Measurements from ENCODE around the gene RBMS3. TPM values are rescaled to one million over a fixed set of nuclear protein-coding genes. Genes with fewer than 3 reads are reported as not detected.

Gene RBMS3
- total and polyA plus RNA-seq, 2 experiments from 2014 or later, result 3.2 to 7.4 TPM

DNA sequence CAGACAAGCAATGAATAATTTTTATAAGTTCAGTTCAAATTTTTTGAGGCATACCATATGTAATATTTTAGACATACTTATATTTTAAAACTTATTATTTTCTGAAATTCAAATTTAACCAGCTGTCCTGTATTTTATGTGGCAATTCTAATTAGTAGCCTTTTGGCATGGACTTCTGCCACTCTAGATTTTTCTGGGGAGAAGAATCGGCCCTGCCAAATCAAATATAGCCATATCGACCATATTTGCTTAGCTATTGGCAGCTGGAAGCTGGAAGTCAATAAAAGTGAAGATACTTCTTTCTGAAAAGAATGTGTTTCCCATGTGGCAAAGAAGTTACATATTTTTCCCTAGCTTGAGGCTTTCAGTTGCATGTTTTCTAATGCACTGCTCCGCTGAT is 9.4 kb upstream of the RBMS3 start:
- Histone ChIP-seq H3K4me3 (no peak overlapping the region), H4K20me1 (replicated peaks; ENCODE audit: insufficient read depth) (no peaks in the 10 kb centered on the region), H3K27ac (ENCODE audit: low read depth) (no peak overlapping the region), H3K4me2 (no peak overlapping the region), H3K9me2 (ENCODE audit: insufficient read depth) (0 out of 2 replicates have a peak, but pooled peaks cover under 1% of the 10 kb centered on the region), H3K27me3 (ENCODE audit: insufficient read depth) (no peaks in the 10 kb centered on the region), H3K36me3 (ENCODE audit: insufficient read depth) (no peaks in the 10 kb centered on the region), H3K4me1 (ENCODE audit: insufficient read depth) (no peaks in the 10 kb centered on the region), H3F3A (replicated peaks; ENCODE audit: low read depth) (no peaks in the 10 kb centered on the region), H2AFZ (no peak overlapping the region), H3K79me2 (replicated peaks; ENCODE audit: insufficient read depth) (no peaks in the 10 kb centered on the region)
- no peak overlapping the region for H3K4me3 Mint-ChIP-seq
- ATAC-seq (no peak), DNase-seq (ENCODE audit: low spot score) (no peak)
- TF ChIP-seq ZNF331 (CRISPR knock-in tag; IDR thresholded peaks at IDR 0.05; ENCODE audit: low read depth) (no peak), EZH2 (IDR thresholded peaks at IDR 0.05; ENCODE audit: low read depth, unreplicated experiment) (no peak)
- TF ChIP-seq, protein P1, sequence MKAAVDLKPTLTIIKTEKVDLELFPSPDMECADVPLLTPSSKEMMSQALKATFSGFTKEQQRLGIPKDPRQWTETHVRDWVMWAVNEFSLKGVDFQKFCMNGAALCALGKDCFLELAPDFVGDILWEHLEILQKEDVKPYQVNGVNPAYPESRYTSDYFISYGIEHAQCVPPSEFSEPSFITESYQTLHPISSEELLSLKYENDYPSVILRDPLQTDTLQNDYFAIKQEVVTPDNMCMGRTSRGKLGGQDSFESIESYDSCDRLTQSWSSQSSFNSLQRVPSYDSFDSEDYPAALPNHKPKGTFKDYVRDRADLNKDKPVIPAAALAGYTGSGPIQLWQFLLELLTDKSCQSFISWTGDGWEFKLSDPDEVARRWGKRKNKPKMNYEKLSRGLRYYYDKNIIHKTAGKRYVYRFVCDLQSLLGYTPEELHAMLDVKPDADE (IDR thresholded peaks at IDR 0.05), result no peak
- H3K27me3 Mint-ChIP-seq (ENCODE audit: insufficient read depth, low read depth, poor library complexity), result peaks cover 3% of the 10 kb centered on the region
- H3K27ac Mint-ChIP-seq, result no peak overlapping the region
- no peaks in the 10 kb centered on the region for H3K36me3 Mint-ChIP-seq (ENCODE audit: low read depth)
- H3K9me3 Mint-ChIP-seq, result no peaks in the 10 kb centered on the region
- H3K4me1 Mint-ChIP-seq, result no peaks in the 10 kb centered on the region

DNA sequence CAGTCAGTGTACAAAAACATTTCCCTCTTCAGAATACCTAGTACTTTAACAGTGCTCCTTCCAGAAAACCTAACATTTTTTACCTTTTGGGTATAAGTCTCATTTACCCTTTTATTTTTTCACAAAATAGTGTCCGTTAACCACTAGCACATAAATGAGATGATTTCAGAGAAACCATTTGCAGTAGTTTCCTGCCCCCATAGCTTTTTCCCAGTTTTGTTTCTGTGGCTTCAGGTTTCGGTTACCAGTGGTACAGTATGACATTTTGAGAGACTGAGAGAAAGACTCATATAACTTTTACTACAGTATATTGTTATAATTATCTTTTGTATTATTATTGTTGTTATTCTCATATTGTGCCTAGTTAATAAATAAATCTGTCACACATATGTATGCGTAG is 6.2 kb upstream of the RBMS3 start:
- Histone ChIP-seq H3K4me2 (no peak overlapping the region), H3K79me2 (replicated peaks; ENCODE audit: insufficient read depth) (no peaks in the 10 kb centered on the region), H3K9me2 (ENCODE audit: insufficient read depth) (no peaks in the 10 kb centered on the region), H2AFZ (no peak overlapping the region), H3K4me1 (ENCODE audit: insufficient read depth) (peaks cover 17% of the 10 kb centered on the region), H3K27me3 (ENCODE audit: insufficient read depth) (no peaks in the 10 kb centered on the region), H3K4me3 (no peak overlapping the region), H3F3A (replicated peaks; ENCODE audit: low read depth) (no peaks in the 10 kb centered on the region), H4K20me1 (replicated peaks; ENCODE audit: insufficient read depth) (no peaks in the 10 kb centered on the region), H3K27ac (ENCODE audit: low read depth) (no peak overlapping the region), H3K36me3 (ENCODE audit: insufficient read depth) (no peaks in the 10 kb centered on the region)
- no peak for TF ChIP-seq EZH2phosphoT487 (IDR thresholded peaks at IDR 0.05; ENCODE audit: unreplicated experiment)
- no peak for TF ChIP-seq EZH2 (IDR thresholded peaks at IDR 0.05; ENCODE audit: low read depth, unreplicated experiment)
- no peak for TF ChIP-seq JUNB (IDR thresholded peaks at IDR 0.05; ENCODE audit: unreplicated experiment)
- TF ChIP-seq ZNF331 (CRISPR knock-in tag; IDR thresholded peaks at IDR 0.05; ENCODE audit: low read depth), result no peak
- TF ChIP-seq CREB1 (CRISPR knock-in tag; IDR thresholded peaks at IDR 0.05; ENCODE audit: low read depth), result no peak
- TF ChIP-seq, protein P1 (IDR thresholded peaks at IDR 0.05), result no peak
- no peak for TF ChIP-seq ZNF114 (CRISPR knock-in tag; IDR thresholded peaks at IDR 0.05)
- TF ChIP-seq, protein P2, sequence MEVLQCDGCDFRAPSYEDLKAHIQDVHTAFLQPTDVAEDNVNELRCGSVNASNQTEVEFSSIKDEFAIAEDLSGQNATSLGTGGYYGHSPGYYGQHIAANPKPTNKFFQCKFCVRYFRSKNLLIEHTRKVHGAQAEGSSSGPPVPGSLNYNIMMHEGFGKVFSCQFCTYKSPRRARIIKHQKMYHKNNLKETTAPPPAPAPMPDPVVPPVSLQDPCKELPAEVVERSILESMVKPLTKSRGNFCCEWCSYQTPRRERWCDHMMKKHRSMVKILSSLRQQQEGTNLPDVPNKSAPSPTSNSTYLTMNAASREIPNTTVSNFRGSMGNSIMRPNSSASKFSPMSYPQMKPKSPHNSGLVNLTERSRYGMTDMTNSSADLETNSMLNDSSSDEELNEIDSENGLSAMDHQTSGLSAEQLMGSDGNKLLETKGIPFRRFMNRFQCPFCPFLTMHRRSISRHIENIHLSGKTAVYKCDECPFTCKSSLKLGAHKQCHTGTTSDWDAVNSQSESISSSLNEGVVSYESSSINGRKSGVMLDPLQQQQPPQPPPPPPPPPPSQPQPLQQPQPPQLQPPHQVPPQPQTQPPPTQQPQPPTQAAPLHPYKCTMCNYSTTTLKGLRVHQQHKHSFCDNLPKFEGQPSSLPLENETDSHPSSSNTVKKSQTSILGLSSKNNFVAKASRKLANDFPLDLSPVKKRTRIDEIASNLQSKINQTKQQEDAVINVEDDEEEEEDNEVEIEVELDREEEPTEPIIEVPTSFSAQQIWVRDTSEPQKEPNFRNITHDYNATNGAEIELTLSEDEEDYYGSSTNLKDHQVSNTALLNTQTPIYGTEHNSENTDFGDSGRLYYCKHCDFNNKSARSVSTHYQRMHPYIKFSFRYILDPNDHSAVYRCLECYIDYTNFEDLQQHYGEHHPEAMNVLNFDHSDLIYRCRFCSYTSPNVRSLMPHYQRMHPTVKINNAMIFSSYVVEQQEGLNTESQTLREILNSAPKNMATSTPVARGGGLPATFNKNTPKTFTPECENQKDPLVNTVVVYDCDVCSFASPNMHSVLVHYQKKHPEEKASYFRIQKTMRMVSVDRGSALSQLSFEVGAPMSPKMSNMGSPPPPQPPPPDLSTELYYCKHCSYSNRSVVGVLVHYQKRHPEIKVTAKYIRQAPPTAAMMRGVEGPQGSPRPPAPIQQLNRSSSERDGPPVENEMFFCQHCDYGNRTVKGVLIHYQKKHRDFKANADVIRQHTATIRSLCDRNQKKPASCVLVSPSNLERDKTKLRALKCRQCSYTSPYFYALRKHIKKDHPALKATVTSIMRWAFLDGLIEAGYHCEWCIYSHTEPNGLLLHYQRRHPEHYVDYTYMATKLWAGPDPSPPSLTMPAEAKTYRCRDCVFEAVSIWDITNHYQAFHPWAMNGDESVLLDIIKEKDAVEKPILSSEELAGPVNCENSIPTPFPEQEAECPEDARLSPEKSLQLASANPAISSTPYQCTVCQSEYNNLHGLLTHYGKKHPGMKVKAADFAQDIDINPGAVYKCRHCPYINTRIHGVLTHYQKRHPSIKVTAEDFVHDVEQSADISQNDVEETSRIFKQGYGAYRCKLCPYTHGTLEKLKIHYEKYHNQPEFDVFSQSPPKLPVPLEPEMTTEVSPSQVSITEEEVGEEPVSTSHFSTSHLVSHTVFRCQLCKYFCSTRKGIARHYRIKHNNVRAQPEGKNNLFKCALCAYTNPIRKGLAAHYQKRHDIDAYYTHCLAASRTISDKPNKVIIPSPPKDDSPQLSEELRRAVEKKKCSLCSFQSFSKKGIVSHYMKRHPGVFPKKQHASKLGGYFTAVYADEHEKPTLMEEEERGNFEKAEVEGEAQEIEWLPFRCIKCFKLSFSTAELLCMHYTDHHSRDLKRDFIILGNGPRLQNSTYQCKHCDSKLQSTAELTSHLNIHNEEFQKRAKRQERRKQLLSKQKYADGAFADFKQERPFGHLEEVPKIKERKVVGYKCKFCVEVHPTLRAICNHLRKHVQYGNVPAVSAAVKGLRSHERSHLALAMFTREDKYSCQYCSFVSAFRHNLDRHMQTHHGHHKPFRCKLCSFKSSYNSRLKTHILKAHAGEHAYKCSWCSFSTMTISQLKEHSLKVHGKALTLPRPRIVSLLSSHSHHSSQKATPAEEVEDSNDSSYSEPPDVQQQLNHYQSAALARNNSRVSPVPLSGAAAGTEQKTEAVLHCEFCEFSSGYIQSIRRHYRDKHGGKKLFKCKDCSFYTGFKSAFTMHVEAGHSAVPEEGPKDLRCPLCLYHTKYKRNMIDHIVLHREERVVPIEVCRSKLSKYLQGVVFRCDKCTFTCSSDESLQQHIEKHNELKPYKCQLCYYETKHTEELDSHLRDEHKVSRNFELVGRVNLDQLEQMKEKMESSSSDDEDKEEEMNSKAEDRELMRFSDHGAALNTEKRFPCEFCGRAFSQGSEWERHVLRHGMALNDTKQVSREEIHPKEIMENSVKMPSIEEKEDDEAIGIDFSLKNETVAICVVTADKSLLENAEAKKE (CRISPR knock-in tag; IDR thresholded peaks at IDR 0.05), result no peak
- TF ChIP-seq, protein P3, sequence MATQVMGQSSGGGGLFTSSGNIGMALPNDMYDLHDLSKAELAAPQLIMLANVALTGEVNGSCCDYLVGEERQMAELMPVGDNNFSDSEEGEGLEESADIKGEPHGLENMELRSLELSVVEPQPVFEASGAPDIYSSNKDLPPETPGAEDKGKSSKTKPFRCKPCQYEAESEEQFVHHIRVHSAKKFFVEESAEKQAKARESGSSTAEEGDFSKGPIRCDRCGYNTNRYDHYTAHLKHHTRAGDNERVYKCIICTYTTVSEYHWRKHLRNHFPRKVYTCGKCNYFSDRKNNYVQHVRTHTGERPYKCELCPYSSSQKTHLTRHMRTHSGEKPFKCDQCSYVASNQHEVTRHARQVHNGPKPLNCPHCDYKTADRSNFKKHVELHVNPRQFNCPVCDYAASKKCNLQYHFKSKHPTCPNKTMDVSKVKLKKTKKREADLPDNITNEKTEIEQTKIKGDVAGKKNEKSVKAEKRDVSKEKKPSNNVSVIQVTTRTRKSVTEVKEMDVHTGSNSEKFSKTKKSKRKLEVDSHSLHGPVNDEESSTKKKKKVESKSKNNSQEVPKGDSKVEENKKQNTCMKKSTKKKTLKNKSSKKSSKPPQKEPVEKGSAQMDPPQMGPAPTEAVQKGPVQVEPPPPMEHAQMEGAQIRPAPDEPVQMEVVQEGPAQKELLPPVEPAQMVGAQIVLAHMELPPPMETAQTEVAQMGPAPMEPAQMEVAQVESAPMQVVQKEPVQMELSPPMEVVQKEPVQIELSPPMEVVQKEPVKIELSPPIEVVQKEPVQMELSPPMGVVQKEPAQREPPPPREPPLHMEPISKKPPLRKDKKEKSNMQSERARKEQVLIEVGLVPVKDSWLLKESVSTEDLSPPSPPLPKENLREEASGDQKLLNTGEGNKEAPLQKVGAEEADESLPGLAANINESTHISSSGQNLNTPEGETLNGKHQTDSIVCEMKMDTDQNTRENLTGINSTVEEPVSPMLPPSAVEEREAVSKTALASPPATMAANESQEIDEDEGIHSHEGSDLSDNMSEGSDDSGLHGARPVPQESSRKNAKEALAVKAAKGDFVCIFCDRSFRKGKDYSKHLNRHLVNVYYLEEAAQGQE (IDR thresholded peaks at IDR 0.05; ENCODE audit: unreplicated experiment), result no peak
- no peak overlapping the region; the same call in 1 of the 2 replicates for H3K27ac Mint-ChIP-seq
- no peaks in the 10 kb centered on the region for H3K36me3 Mint-ChIP-seq (ENCODE audit: low read depth)
- no peak for DNase-seq (ENCODE audit: low spot score)
- ATAC-seq, result no peak
- no peak overlapping the region for H3K4me3 Mint-ChIP-seq
- peaks cover 20% of the 10 kb centered on the region for H3K4me1 Mint-ChIP-seq
- no peaks in the 10 kb centered on the region for H3K9me3 Mint-ChIP-seq
- peaks cover 3% of the 10 kb centered on the region for H3K27me3 Mint-ChIP-seq (ENCODE audit: insufficient read depth, low read depth, poor library complexity)
